Duodenal mucosa (tissue), 2 donors: ENCODE measurements around the gene PACSIN1.

Experiments used
- H3K27ac ChIP-seq: one replicate; pipeline ENCODE4 v1.7.0; 2013; ENCODE audit warnings: low read depth, low read length
- H3K27me3 ChIP-seq, 2 donors: one replicate each; pipeline ENCODE4 v1.7.0; 2013; ENCODE audit warnings: low read length in 2 of 2, control low read depth in 1 of 2; ENCODE audit not compliant: insufficient read depth in 2 of 2, control insufficient read depth in 1 of 2
- H3K36me3 ChIP-seq, 2 donors: one replicate each; pipeline ENCODE4 v1.7.0; 2013; ENCODE audit warnings: low read length in 2 of 2, control low read depth in 1 of 2; ENCODE audit not compliant: insufficient read depth in 2 of 2, control insufficient read depth in 1 of 2
- H3K4me1 ChIP-seq, 2 donors: one replicate each; pipeline ENCODE4 v1.7.0; 2013; ENCODE audit warnings: low read length in 2 of 2, control low read depth in 1 of 2; ENCODE audit not compliant: insufficient read depth in 2 of 2, control insufficient read depth in 1 of 2
- H3K4me3 ChIP-seq, 2 donors: one replicate each; pipeline ENCODE4 v1.7.0; 2013; ENCODE audit warnings: low read length in 2 of 2, low read depth in 1 of 2
- H3K9ac ChIP-seq, 2 donors: one replicate each; pipeline ENCODE4 v1.7.0; 2013; ENCODE audit warnings: low read length in 2 of 2, low read depth in 1 of 2
- H3K9me3 ChIP-seq, 2 donors: one replicate each; pipeline ENCODE4 v1.7.0; 2013; ENCODE audit warnings: low read length in 2 of 2, control low read depth in 1 of 2; ENCODE audit not compliant: control insufficient read depth in 1 of 2

The PACSIN1 gene

DNA sequence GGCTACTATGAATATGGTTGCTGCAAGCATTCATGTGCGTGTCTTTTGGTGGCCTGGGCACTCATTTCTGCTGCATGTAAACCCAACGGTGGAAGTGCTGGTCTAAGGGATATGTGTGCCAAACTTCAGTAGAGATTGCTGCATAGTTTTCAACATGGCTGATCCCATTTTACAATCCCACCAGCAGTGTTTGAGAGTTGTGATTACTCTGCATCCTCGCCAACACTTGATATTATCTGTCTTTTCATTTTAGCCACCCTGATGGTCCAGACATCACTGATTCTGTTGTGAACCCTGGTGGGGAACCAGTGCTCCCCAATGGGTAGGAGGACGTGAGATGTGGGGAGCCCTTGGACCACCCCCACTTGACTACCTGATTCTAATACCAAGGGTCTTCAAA, 27.5 kb downstream of the PACSIN1 start:
- Histone ChIP-seq H3K4me1 (no peaks in the 10 kb centered on the region), H3K27me3 (no peaks in the 10 kb centered on the region), H3K9ac (no peak overlapping the region), H3K36me3 (no peaks in the 10 kb centered on the region), H3K9me3 (no peaks in the 10 kb centered on the region), H3K27ac (no peak overlapping the region), H3K4me3 (no peak overlapping the region)

DNA sequence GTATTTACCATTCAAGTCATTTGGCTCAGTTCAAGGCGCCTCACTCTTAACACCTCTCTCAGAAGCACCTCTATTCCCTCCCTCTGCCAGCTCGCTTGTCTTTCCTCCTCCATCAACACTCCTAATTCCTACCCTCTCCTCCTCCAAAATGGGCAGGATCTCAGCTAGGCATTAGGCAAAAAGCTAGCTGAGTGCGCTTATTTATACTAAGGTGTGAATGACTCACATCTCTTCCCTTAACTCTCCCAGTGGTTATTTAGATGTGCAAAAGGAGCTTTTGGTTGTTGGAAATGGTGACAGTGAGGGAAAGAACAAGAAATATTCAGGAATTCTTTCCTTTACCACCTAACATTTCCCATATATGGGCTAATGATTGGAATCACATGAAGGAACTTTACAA, 29.1 kb downstream of the PACSIN1 start:
- Histone ChIP-seq H3K9ac (no peak overlapping the region), H3K4me1 (no peaks in the 10 kb centered on the region), H3K27ac (no peak overlapping the region), H3K9me3 (no peaks in the 10 kb centered on the region), H3K4me3 (no peak overlapping the region), H3K27me3 (no peaks in the 10 kb centered on the region), H3K36me3 (no peaks in the 10 kb centered on the region)

DNA sequence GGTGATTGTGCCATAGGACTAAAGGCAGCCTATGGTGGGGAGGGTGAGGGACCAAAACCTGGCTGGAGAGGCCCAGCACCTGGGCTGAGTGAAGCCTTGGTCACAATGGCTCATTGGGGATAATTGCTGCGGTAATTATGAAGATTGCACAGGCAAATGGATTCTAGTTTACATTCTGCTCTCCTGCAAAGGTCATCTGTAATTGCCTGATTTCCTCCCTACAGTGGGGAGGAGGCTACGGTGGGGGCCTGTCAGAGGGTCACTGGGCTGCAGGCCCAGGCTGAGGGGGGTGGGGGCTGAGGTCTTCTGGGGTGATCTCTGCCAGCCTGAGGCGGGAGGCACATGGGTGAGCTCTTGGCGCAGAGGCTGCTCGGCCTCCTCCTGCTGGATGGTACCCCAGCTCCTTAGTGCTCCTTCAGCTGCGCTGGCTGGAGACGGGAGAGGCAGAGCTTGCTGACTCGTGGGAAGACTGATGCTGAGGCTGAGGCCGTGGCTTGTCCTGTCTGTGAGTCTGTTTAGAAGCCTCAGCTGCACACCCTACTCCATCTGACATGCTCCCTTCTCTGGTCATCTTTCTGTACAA, 30.3 kb downstream of the PACSIN1 start:
- Histone ChIP-seq H3K9me3 (peaks cover 6% of the 10 kb centered on the region in 2 donors), H3K9ac (no peak overlapping the region), H3K4me3 (no peak overlapping the region), H3K27me3 (no peaks in the 10 kb centered on the region), H3K27ac (no peak overlapping the region), H3K36me3 (no peaks in the 10 kb centered on the region), H3K4me1 (no peaks in the 10 kb centered on the region)

DNA sequence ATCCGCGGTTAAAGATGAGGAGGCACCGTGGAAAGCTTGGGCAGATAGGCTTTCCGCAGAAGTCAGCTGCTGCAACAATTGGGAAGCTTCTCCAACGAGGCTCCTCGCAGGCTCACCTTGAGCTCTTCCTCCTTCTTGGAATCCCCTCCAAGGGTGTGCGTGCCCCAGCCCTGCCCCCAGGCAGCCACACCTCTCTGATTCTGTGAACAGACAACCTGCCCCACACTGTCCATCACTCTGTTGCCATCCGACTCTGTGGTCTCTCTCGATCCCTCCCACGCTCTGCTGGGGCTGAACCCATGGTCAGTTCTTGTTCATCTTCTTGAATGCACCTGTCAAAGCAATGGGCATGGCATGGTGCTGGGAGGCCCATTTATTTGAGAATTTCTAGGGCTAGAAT, 31.5 kb downstream of the PACSIN1 start:
- H3K9ac ChIP-seq: no peak overlapping the region
- H3K27ac ChIP-seq: no peak overlapping the region
- no peaks in the 10 kb centered on the region for H3K27me3 ChIP-seq
- no peaks in the 10 kb centered on the region for H3K4me1 ChIP-seq
- H3K9me3 ChIP-seq: peaks cover 6% of the 10 kb centered on the region in 2 donors
- no peak overlapping the region for H3K4me3 ChIP-seq
- no peaks in the 10 kb centered on the region for H3K36me3 ChIP-seq

DNA sequence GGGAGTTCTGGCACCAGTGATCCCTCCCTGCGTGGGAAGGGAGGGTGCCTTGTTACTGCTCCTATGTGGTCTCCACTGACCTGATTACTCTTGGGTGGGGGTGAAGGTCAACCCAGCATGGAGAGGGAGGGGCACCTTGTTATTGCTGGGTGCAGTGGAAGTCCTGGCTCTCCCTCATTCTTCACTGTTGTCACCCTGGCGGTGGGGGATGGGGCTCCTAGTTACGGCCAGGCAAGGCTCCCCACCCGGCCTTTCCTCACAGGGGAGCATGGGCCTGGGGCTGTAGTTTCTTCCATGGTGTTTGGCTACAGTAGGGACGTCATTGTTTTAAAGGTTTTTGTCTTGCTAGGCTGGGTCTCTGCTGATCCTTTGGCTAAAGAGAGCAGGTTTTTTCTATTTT, 40.8 kb downstream of the PACSIN1 start:
- peaks cover 0 to 5% of the 10 kb centered on the region in 2 donors for H3K4me1 ChIP-seq
- no peak overlapping the region for H3K4me3 ChIP-seq
- no peak overlapping the region for H3K27ac ChIP-seq
- H3K9ac ChIP-seq: no peak overlapping the region
- no peaks in the 10 kb centered on the region for H3K36me3 ChIP-seq
- H3K9me3 ChIP-seq: peaks cover 0 to 2% of the 10 kb centered on the region in 2 donors
- H3K27me3 ChIP-seq: no peaks in the 10 kb centered on the region

DNA sequence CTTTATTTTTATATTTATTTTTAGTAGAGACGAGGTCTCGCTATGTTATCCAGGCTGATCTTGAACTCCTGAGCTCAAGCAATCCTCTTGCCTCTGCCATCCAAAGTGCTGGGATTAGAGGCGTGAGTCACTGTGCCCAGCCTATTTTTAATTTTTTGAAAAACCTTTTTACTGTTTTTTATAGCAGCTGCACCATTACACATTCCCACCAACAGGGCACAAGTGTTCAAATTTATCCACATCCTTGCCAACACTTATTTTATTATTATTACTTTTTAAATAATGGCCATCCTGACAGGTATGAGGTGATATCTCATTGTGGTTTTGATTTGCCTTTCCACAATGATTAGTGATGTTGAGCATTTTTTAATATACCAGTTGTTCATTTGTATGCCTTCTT, 42.5 kb downstream of the PACSIN1 start:
- no peak overlapping the region for H3K9ac ChIP-seq
- H3K27ac ChIP-seq: no peak overlapping the region
- no peaks in the 10 kb centered on the region for H3K27me3 ChIP-seq
- H3K36me3 ChIP-seq: no peaks in the 10 kb centered on the region
- H3K4me1 ChIP-seq: peaks cover 0 to 5% of the 10 kb centered on the region in 2 donors
- H3K4me3 ChIP-seq: no peak overlapping the region
- peaks cover 0 to 2% of the 10 kb centered on the region in 2 donors for H3K9me3 ChIP-seq

DNA sequence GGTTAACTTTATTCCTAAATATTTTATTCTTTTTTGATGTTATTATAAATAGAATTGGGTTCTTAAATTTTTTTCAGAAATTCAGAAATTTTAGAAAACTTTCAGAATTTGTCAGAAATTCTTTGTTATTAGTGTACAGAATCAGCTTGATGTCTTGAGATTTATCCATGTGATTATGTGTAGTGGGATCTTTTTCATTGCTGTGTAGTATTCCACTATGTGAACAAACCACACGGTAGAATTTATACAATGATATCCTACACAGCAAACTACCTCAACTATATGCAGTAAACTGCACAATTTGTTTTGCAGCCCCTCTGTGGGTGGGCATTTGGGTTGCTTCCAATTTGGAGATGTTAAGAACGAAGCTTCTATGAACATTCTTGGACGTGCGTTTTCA, 43.9 kb downstream of the PACSIN1 start:
- no peak overlapping the region for H3K9ac ChIP-seq
- H3K4me3 ChIP-seq: no peak overlapping the region
- peaks cover 0 to 2% of the 10 kb centered on the region in 2 donors for H3K9me3 ChIP-seq
- H3K4me1 ChIP-seq: peaks cover 0 to 5% of the 10 kb centered on the region in 2 donors
- H3K27ac ChIP-seq: no peak overlapping the region
- H3K27me3 ChIP-seq: no peaks in the 10 kb centered on the region
- H3K36me3 ChIP-seq: no peaks in the 10 kb centered on the region

DNA sequence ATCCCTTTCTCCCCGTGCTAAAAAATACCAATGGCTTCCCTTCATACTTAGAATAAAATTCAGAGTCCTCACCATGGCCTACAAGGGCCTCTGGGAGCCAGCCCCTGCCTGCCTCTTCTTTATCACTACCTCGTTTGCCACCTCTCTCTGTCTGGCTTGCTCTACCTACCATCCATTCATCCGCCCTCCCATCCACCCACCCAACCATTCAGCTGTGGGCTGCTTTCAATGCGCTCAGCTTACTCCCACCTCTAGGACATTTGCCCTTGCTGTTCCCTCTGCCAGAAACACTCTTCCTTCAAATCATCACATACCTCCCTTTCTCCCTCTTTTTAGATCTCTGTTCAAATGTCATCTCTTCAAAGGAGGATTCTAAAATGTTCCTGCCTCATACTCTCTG, 44.4 kb downstream of the PACSIN1 start:
- Histone ChIP-seq H3K9ac (no peak overlapping the region), H3K27ac (no peak overlapping the region), H3K4me1 (peaks cover 0 to 5% of the 10 kb centered on the region in 2 donors), H3K9me3 (peaks cover 0 to 2% of the 10 kb centered on the region in 2 donors), H3K4me3 (no peak overlapping the region), H3K36me3 (no peaks in the 10 kb centered on the region), H3K27me3 (no peaks in the 10 kb centered on the region)

DNA sequence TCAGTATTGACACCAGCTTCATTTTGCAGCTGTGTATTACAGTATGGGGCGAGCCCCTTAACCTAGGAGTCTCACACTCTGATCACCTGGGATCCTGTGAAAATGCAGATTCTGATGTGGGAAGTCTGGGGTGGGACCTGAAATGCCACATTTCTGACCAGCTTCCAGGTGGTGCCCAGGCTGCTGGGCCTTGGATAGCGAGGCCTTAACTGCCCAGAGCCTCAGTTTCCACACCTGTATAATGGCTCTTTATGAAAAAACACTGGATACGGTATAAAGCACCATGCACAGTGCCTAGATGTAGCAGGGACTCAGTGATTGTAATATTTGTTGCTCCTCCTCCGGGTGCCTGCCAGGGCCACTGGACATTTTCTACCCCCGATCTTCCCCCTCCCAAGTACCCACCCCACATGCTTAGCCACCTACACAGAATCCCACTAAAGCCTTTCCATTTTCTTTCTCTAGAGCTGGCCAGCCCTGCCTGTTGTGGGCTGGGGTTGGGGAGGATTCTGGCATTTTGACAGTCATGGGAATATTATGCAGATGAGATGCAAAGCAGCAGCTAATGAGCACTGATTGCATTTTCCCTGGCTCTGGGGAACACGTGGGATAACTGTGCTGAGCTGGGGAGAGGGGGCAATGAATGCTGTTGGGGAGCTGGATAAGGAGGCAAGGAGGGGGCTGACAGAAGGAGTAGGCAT, 45.5 kb downstream of the PACSIN1 start:
- H3K4me1 ChIP-seq: peaks cover 0 to 5% of the 10 kb centered on the region in 2 donors
- no peaks in the 10 kb centered on the region for H3K27me3 ChIP-seq
- no peak overlapping the region for H3K27ac ChIP-seq
- H3K4me3 ChIP-seq: no peak overlapping the region
- H3K9me3 ChIP-seq: peaks cover 0 to 2% of the 10 kb centered on the region in 2 donors
- H3K9ac ChIP-seq: no peak overlapping the region
- H3K36me3 ChIP-seq: no peaks in the 10 kb centered on the region

DNA sequence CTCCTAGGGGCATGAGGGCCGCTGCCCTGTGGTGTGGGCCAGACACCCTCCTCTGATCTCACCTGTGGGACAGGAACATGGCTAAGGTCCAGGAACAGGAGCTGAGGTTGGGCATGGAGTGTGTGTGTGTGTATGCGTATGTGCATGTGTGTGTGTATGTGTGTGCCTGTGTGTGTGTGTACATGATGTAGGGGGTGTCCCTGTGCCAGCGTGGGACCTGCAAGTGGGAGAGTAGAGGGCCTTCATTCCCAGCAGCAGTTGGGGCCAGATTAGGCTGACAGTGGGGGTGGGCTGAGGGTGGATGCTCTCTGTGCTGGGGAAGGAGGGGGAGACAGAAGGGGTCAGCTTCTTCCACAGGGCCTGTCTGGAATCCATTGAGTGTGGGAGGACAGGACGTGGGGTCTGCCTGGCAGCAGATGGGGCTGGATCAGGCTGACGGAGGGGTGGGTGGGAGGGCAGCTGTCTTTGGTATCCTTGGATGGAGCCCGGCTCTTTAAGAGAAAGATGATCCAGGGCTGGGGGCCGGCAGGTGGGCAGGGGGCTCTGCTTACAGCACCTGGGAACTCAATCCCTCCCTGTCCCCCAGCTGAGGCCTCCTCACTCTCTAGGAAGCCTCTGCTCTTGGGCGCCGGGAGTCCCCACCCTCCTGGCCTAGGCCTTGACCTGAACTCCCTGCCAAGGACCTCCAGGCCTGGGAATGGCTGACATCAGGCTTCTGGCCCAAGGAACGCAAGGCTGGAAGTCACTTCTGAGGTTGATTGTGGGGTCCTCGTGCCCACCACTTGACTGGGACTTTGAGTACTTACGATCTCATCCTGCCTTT, 46.2 kb downstream of the PACSIN1 start:
- peaks cover 0 to 4% of the 10 kb centered on the region in 2 donors for H3K27me3 ChIP-seq
- peaks cover 0 to 2% of the 10 kb centered on the region in 2 donors for H3K9me3 ChIP-seq
- H3K9ac ChIP-seq: no peak overlapping the region
- no peaks in the 10 kb centered on the region for H3K4me1 ChIP-seq
- H3K27ac ChIP-seq: no peak overlapping the region
- no peak overlapping the region for H3K4me3 ChIP-seq
- no peaks in the 10 kb centered on the region for H3K36me3 ChIP-seq
